Measurements from ENCODE around the gene USP43.

DNA sequence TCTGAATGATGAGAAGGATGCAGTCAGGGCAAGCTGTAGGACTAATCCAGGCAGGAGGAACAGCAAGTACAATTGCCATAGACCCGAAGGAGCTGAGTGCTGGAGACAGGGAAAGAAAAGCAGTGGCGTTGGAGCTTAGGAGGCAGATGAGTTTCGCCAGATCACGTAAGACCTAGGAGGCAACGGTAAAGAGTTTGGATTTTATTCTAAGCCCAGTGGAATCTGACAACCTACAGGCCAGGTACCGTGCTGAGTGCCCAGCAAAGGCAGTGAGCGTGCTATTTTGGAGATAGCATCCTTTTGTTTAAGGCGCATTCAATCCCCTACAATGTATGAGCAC, 1.2 kb downstream of the USP43 start:
- TF ChIP-seq, protein P1, sequence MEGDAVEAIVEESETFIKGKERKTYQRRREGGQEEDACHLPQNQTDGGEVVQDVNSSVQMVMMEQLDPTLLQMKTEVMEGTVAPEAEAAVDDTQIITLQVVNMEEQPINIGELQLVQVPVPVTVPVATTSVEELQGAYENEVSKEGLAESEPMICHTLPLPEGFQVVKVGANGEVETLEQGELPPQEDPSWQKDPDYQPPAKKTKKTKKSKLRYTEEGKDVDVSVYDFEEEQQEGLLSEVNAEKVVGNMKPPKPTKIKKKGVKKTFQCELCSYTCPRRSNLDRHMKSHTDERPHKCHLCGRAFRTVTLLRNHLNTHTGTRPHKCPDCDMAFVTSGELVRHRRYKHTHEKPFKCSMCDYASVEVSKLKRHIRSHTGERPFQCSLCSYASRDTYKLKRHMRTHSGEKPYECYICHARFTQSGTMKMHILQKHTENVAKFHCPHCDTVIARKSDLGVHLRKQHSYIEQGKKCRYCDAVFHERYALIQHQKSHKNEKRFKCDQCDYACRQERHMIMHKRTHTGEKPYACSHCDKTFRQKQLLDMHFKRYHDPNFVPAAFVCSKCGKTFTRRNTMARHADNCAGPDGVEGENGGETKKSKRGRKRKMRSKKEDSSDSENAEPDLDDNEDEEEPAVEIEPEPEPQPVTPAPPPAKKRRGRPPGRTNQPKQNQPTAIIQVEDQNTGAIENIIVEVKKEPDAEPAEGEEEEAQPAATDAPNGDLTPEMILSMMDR (IDR thresholded peaks at IDR 0.05 in 2 of 3, conservative IDR thresholded peaks at IDR 0.05 in 1 of 3; ENCODE audit: control insufficient read depth in 2 of 3, extremely low read depth in 1 of 3, insufficient read depth in 1 of 3, low read depth in 3 of 3, low read length in 3 of 3), result no peak
- TF ChIP-seq BMI1 (IDR thresholded peaks at IDR 0.05; ENCODE audit: borderline replicate concordance), result no peak
- no peak for TF ChIP-seq HDAC2 (IDR thresholded peaks at IDR 0.05)
- TF ChIP-seq ZNF384 (IDR thresholded peaks at IDR 0.05; ENCODE audit: borderline replicate concordance, low read depth, low read length), result no peak
- no peak for TF ChIP-seq RAD21 (IDR thresholded peaks at IDR 0.05; ENCODE audit: insufficient read depth, low read depth, low read length)
